Endothelial cell of umbilical vein (primary cell): ENCODE measurements around the gene MACROD2. TPM values are rescaled to one million over a fixed set of nuclear protein-coding genes. Genes with fewer than 3 reads are reported as not detected.

Source experiments
- BruUV-seq: library from RNA; stranded (reverse); fragments of 400-500 nt; replicated peaks from 2 replicates; lab custom pipeline; 2021; lab: Mats Ljungman, UMichigan
- CTCF ChIA-PET: fragments of 300-600, 350-600 bp; sonication (Branson Sonifier 250); formaldehyde crosslinking; loops from one replicate; lab custom pipeline; 2021; ENCODE audit warnings: antibody characterized with exemption, inconsistent platforms; lab: Charles Lee
- POLR2A ChIA-PET: fragments of 300-600, 350-600 bp; sonication (Branson Sonifier 250); formaldehyde crosslinking; loops from one replicate; lab custom pipeline; 2021; ENCODE audit warnings: antibody characterized with exemption, inconsistent platforms; lab: Charles Lee
- DNase-seq: peaks from one replicate; pipeline ENCODE4 v3.0.0-alpha.2; 2011; ENCODE audit warnings: low read depth, low spot score
- FAIRE-seq: peaks from 2 replicates; lab custom pipeline; 2011; peaks lifted over from hg19 to GRCh38; lab: Jason Lieb, UNC
- H2AFZ ChIP-seq: 2 replicates; pipeline ENCODE4 v1.6.0; 2012; ENCODE audit warnings: low read depth, low read length, control low read depth, inconsistent platforms
- H3K27ac ChIP-seq: 2 replicates; pipeline ENCODE4 v1.5.1; 2011; ENCODE audit warnings: low read depth, mild to moderate bottlenecking, control low read depth, low read length, moderate library complexity; ENCODE audit not compliant: insufficient read depth
- H3K27me3 ChIP-seq, 2 experiments: 2 replicates each; pipeline versions ENCODE4 v1.6.0 to v1.6.1; 2011; ENCODE audit warnings: low read length in 2 of 2, mixed read lengths in 1 of 2; ENCODE audit not compliant: control insufficient read depth in 2 of 2, insufficient read depth in 2 of 2
- H3K36me3 ChIP-seq, 2 experiments: 2 replicates in 1 of 2; 3 replicates in 1 of 2; pipeline ENCODE4 v1.5.1; 2011; ENCODE audit warnings: low read length in 2 of 2, mild to moderate bottlenecking in 1 of 2, moderate library complexity in 1 of 2; ENCODE audit not compliant: control insufficient read depth in 2 of 2, insufficient read depth in 2 of 2; ENCODE audit errors: extremely low read depth in 1 of 2
- H3K4me1 ChIP-seq: 3 replicates; pipeline ENCODE4 v1.5.1; 2011; ENCODE audit warnings: mild to moderate bottlenecking, low read length; ENCODE audit not compliant: control insufficient read depth, insufficient read depth; ENCODE audit errors: extremely low read depth
- H3K4me2 ChIP-seq: 2 replicates; pipeline ENCODE4 v1.6.1; 2011; ENCODE audit warnings: low read length, control low read depth, mixed read lengths; ENCODE audit not compliant: insufficient read depth
- H3K4me3 ChIP-seq, 3 experiments: fragments of 200-600 bp in 1 of 3; sonication (generic), shearing (Covaris generic) in 1 of 3; replicated peaks in 1 of 3; 2 replicates each; pipeline ENCODE4 v1.5.1; 2011 to 2016; ENCODE audit warnings: control low read depth in 3 of 3, low read length in 3 of 3, mild to moderate bottlenecking in 2 of 3, inconsistent platforms in 1 of 3, low read depth in 1 of 3, moderate library complexity in 1 of 3; ENCODE audit not compliant: insufficient read depth in 1 of 3
- H3K79me2 ChIP-seq: 2 replicates; pipeline ENCODE4 v1.6.0; 2012; ENCODE audit warnings: low read length, inconsistent platforms; ENCODE audit not compliant: control insufficient read depth, insufficient read depth
- H3K9ac ChIP-seq: replicated peaks from 2 replicates; pipeline ENCODE3; 2011; ENCODE audit warnings: low read length, control low read depth; ENCODE audit not compliant: insufficient read depth; ENCODE audit errors: extremely low read depth
- H3K9me1 ChIP-seq: replicated peaks from 3 replicates; pipeline ENCODE4 v1.6.0; 2011; ENCODE audit warnings: mild to moderate bottlenecking, low read length; ENCODE audit not compliant: control insufficient read depth, insufficient read depth; ENCODE audit errors: extremely low read depth
- H3K9me3 ChIP-seq: replicated peaks from 2 replicates; pipeline ENCODE4 v1.5.1; 2012; ENCODE audit warnings: low read length, inconsistent platforms; ENCODE audit not compliant: control insufficient read depth, insufficient read depth
- H4K20me1 ChIP-seq: replicated peaks from 2 replicates; pipeline ENCODE3; 2011; ENCODE audit warnings: mild to moderate bottlenecking, low read length; ENCODE audit not compliant: control insufficient read depth, insufficient read depth; ENCODE audit errors: extremely low read depth
- EZH2 ChIP-seq: IDR thresholded peaks from 2 replicates; pipeline ENCODE4 v1.6.1; 2012; ENCODE audit warnings: borderline replicate concordance, low read depth, mild to moderate bottlenecking, moderate library complexity, low read length, inconsistent platforms; ENCODE audit not compliant: severe bottlenecking
- FOS ChIP-seq: IDR thresholded peaks from 2 replicates; pipeline ENCODE4 v1.6.1; 2011; ENCODE audit warnings: mild to moderate bottlenecking, low read length, moderate library complexity, borderline replicate concordance; ENCODE audit not compliant: insufficient read depth
- GATA2 ChIP-seq: IDR thresholded peaks from 2 replicates; pipeline ENCODE4 v1.7.0; 2011; ENCODE audit warnings: low read depth, mild to moderate bottlenecking, moderate library complexity, mixed read lengths, low read length; ENCODE audit not compliant: insufficient read length, insufficient read depth
- JUN ChIP-seq: IDR thresholded peaks from 2 replicates; pipeline ENCODE4 v1.6.1; 2011; ENCODE audit warnings: borderline replicate concordance, low read depth; ENCODE audit not compliant: insufficient read length, insufficient read depth
- MAX ChIP-seq: IDR thresholded peaks from 2 replicates; pipeline ENCODE4 v1.6.1; 2011; ENCODE audit not compliant: insufficient read depth, insufficient read length
- MYC ChIP-seq: IDR thresholded peaks from one replicate; pipeline ENCODE4 v1.6.1; 2011; ENCODE audit warnings: mild to moderate bottlenecking, low read depth, low read length
- POLR2A ChIP-seq: IDR thresholded peaks from 2 replicates; pipeline ENCODE4 v1.6.1; 2012; ENCODE audit warnings: low read depth, mild to moderate bottlenecking, control low read depth, low read length
- POLR2AphosphoS5 ChIP-seq: IDR thresholded peaks from 2 replicates; pipeline ENCODE4 v1.6.1; 2012; ENCODE audit warnings: low read depth, mild to moderate bottlenecking, control low read depth, low read length, moderate library complexity; ENCODE audit not compliant: insufficient read depth
- dilution Hi-C: fragments of 300-500 bp; cut with MboI; formaldehyde crosslinking; loops from one replicate; pipeline ENCODE4 v1.15.0; 2019; ENCODE audit warnings: low sequenced_read_pairs; ENCODE audit not compliant: extremely low pct_ligation_motif_present
- intact Hi-C: fragments of 100-400 bp; cut with micrococcal nuclease; formaldehyde crosslinking; loops from one replicate; pipeline ENCODE4 v1.10.0; 2022
- polyA plus RNA-seq, 4 experiments: library from polyadenylated mRNA; depleted of rRNA in 3 of 4; stranded (reverse) in 3 of 4; unstranded in 1 of 4; fragments of >200 nt; gene quantifications; 2 replicates each; pipeline versions ENCODE4 v1.2.1 to v1.2.3, GENCODE V29; 2011 to 2012; ENCODE audit warnings: missing spikeins in 1 of 4
- total RNA-seq: library from RNA; stranded (reverse); gene quantifications from 2 replicates; pipeline ENCODE4 v1.2.3, GENCODE V29; 2021
- TF ChIP-seq, protein P1 (sequence below), 2 donors: IDR thresholded peaks; 1 replicate in 1 of 2; 2 replicates in 1 of 2; pipeline ENCODE4 v1.5.1; 2011; ENCODE audit warnings: low read length in 2 of 2, mild to moderate bottlenecking in 2 of 2, moderate library complexity in 2 of 2, control low read depth in 1 of 2, inconsistent platforms in 1 of 2, low read depth in 1 of 2; ENCODE audit not compliant: insufficient read depth in 1 of 2; ENCODE audit errors: extremely low read depth in 1 of 2

MACROD2 gene
- total and polyA plus RNA-seq, 2 donors (not counting 3 experiments of a cell fraction or from before 2014, with no cell fraction given): 0.11 to 0.73 TPM

GRCh38 chr20:14745830-14746229 lies 750.5 kb downstream of the MACROD2 start:
- FAIRE-seq: no peak
- H3K4me1 ChIP-seq: no peaks in the 10 kb centered on the region
- H3K9me1 ChIP-seq: no peaks in the 10 kb centered on the region
- no peaks in the 10 kb centered on the region for H3K9me3 ChIP-seq
- BruUV-seq: no TSS peak
- H4K20me1 ChIP-seq: no peaks in the 10 kb centered on the region
- no peak overlapping the region for H3K9ac ChIP-seq
- intact Hi-C loops: loop anchor here (10.0 kb wide), 1 partner anchor 489 kb away; no protein-coding TSS in a partner anchor
- H2AFZ ChIP-seq: no peak overlapping the region
- CTCF ChIA-PET: no interaction called here
- no peak overlapping the region for H3K4me2 ChIP-seq
- no peaks in the 10 kb centered on the region for H3K27me3 ChIP-seq
- POLR2A ChIA-PET: no interaction called here
- dilution Hi-C loops: no loop called here
- H3K36me3 ChIP-seq: no peaks in the 10 kb centered on the region
- TF ChIP-seq FOS: no peak
- no peak for TF ChIP-seq JUN
- no peak for TF ChIP-seq POLR2A
- no peak for TF ChIP-seq MYC
- TF ChIP-seq, protein P1, sequence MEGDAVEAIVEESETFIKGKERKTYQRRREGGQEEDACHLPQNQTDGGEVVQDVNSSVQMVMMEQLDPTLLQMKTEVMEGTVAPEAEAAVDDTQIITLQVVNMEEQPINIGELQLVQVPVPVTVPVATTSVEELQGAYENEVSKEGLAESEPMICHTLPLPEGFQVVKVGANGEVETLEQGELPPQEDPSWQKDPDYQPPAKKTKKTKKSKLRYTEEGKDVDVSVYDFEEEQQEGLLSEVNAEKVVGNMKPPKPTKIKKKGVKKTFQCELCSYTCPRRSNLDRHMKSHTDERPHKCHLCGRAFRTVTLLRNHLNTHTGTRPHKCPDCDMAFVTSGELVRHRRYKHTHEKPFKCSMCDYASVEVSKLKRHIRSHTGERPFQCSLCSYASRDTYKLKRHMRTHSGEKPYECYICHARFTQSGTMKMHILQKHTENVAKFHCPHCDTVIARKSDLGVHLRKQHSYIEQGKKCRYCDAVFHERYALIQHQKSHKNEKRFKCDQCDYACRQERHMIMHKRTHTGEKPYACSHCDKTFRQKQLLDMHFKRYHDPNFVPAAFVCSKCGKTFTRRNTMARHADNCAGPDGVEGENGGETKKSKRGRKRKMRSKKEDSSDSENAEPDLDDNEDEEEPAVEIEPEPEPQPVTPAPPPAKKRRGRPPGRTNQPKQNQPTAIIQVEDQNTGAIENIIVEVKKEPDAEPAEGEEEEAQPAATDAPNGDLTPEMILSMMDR (IDR thresholded peaks at IDR 0.05; ENCODE audit: extremely low read depth in 1 of 2, insufficient read depth in 1 of 2, low read depth in 1 of 2, low read length in 2 of 2): no peak
- TF ChIP-seq GATA2: no peak
- TF ChIP-seq POLR2AphosphoS5: no peak
- TF ChIP-seq MAX: no peak
- TF ChIP-seq EZH2: no peak
- no peak overlapping the region for H3K4me3 ChIP-seq
- DNase-seq: no peak
- H3K79me2 ChIP-seq: no peaks in the 10 kb centered on the region
- H3K27ac ChIP-seq: no peak overlapping the region
